ENCODE results near the gene C1orf167.

- no peak for TF ChIP-seq SP1 (IDR thresholded peaks at IDR 0.05; ENCODE audit: low read depth, low read length)
- TF ChIP-seq CTCF (IDR thresholded peaks at IDR 0.05; ENCODE audit: control extremely low read depth in 1 of 3, insufficient read depth in 1 of 3, low read depth in 1 of 3, low read length in 3 of 3) = no peak
- TF ChIP-seq GABPA (IDR thresholded peaks at IDR 0.05; ENCODE audit: borderline replicate concordance, insufficient read depth, low read length) = no peak
- TF ChIP-seq HDAC2 (IDR thresholded peaks at IDR 0.05; ENCODE audit: borderline replicate concordance in 1 of 2, low read depth in 2 of 2, low read length in 2 of 2) = no peak
- TF ChIP-seq TEAD4 (IDR thresholded peaks at IDR 0.05; ENCODE audit: low read depth, low read length) = no peak
- TF ChIP-seq TBP (IDR thresholded peaks at IDR 0.05; ENCODE audit: low read depth, low read length) = no peak
Measured at GRCh38 chr1:11778844-11779623, 17.0 kb downstream of the C1orf167 start.
